Stomach (tissue), 4 donors: ENCODE data around the gene SLC16A7.

Experiments
- EP300 ChIP-seq: sonication (generic); formaldehyde crosslinking; IDR thresholded peaks from one replicate; pipeline ENCODE4 v1.6.1; 2017; ENCODE audit warnings: antibody characterized with exemption
- POLR2A ChIP-seq, 4 donors: fragments of 450-650 bp; IDR thresholded peaks; one replicate each; pipeline ENCODE4 v1.6.1; 2016; ENCODE audit warnings: antibody characterized with exemption in 4 of 4, control low read depth in 2 of 4, mild to moderate bottlenecking in 1 of 4, moderate library complexity in 1 of 4
- POLR2AphosphoS5 ChIP-seq, 3 donors: sonication (generic); formaldehyde crosslinking; IDR thresholded peaks; one replicate each; pipeline ENCODE4 v1.6.1; 2016; ENCODE audit warnings: antibody characterized with exemption in 3 of 3
- TF ChIP-seq, protein P1 (sequence below), 7 experiments: fragments of 450-650 bp in 4 of 7; fragments of 200-600 bp in 3 of 7; sonication (generic) in 3 of 7; IDR thresholded peaks; one replicate each; pipeline ENCODE4 v1.5.1; 2016 to 2019; ENCODE audit warnings: antibody characterized with exemption in 7 of 7, control low read depth in 2 of 7, mild to moderate bottlenecking in 1 of 7

GRCh38 chr12:59708064-59708463 is 112.2 kb downstream of the SLC16A7 start:
- TF ChIP-seq, protein P1, sequence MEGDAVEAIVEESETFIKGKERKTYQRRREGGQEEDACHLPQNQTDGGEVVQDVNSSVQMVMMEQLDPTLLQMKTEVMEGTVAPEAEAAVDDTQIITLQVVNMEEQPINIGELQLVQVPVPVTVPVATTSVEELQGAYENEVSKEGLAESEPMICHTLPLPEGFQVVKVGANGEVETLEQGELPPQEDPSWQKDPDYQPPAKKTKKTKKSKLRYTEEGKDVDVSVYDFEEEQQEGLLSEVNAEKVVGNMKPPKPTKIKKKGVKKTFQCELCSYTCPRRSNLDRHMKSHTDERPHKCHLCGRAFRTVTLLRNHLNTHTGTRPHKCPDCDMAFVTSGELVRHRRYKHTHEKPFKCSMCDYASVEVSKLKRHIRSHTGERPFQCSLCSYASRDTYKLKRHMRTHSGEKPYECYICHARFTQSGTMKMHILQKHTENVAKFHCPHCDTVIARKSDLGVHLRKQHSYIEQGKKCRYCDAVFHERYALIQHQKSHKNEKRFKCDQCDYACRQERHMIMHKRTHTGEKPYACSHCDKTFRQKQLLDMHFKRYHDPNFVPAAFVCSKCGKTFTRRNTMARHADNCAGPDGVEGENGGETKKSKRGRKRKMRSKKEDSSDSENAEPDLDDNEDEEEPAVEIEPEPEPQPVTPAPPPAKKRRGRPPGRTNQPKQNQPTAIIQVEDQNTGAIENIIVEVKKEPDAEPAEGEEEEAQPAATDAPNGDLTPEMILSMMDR (IDR thresholded peaks at IDR 0.05), result no peak
- TF ChIP-seq POLR2A (IDR thresholded peaks at IDR 0.05) (no peak), POLR2AphosphoS5 (IDR thresholded peaks at IDR 0.05) (no peak), EP300 (no peak)
